HepG2 (cell line): ENCODE results near the gene UACA. TPM values are rescaled to one million over a fixed set of nuclear protein-coding genes. Genes with fewer than 3 reads are reported as not detected.

Experiments
- ATF7 ChIP-seq, 2 experiments: fragments of 450-650 bp in 1 of 2; sonication (generic) in 1 of 2; formaldehyde crosslinking in 1 of 2; IDR thresholded peaks; 2 replicates each; pipeline versions ENCODE4 v1.4.0 to v1.6.1; 2016 to 2020; ENCODE audit warnings: antibody characterized with exemption in 1 of 2, mild to moderate bottlenecking in 1 of 2, missing genetic modification reagents in 1 of 2
- CAMTA2 ChIP-seq: sonication (generic); formaldehyde crosslinking; IDR thresholded peaks from 2 replicates; pipeline ENCODE4 v1.4.0; 2020; ENCODE audit warnings: mild to moderate bottlenecking, missing genetic modification reagents, borderline replicate concordance
- ELF3 ChIP-seq: IDR thresholded peaks from 2 replicates; pipeline ENCODE4 v1.6.1; 2016; ENCODE audit warnings: missing genetic modification reagents, missing compliant biosample characterization
- FOXJ3 ChIP-seq: sonication (generic); formaldehyde crosslinking; IDR thresholded peaks from 2 replicates; pipeline ENCODE4 v1.4.0; 2020; ENCODE audit warnings: missing genetic modification reagents, mild to moderate bottlenecking, borderline replicate concordance
- HOXA5 ChIP-seq: sonication (generic); formaldehyde crosslinking; IDR thresholded peaks from 2 replicates; pipeline ENCODE4 v1.4.0; 2020; ENCODE audit warnings: missing genetic modification reagents
- KLF13 ChIP-seq: sonication (generic); formaldehyde crosslinking; IDR thresholded peaks from 2 replicates; pipeline ENCODE4 v1.4.0; 2020; ENCODE audit warnings: mild to moderate bottlenecking, missing genetic modification reagents
- MAFF ChIP-seq: IDR thresholded peaks from 2 replicates; pipeline ENCODE4 v1.6.1; 2011; ENCODE audit warnings: low read depth, low read length, improper control_type of control experiment
- MYNN ChIP-seq: sonication (generic); formaldehyde crosslinking; IDR thresholded peaks from 2 replicates; pipeline ENCODE4 v1.4.0; 2020; ENCODE audit warnings: mild to moderate bottlenecking, low read depth, missing genetic modification reagents
- RNF2 ChIP-seq: fragments of 450-650 bp; conservative IDR thresholded peaks from 2 replicates; pipeline ENCODE4 v1.6.1; 2016; ENCODE audit warnings: low read depth
- SP5 ChIP-seq: IDR thresholded peaks from 2 replicates; pipeline ENCODE4 v1.6.1; 2016; ENCODE audit warnings: low read depth, borderline replicate concordance
- SRSF4 ChIP-seq: fragments of 200-400 bp; formaldehyde crosslinking; IDR thresholded peaks from one replicate; pipeline ENCODE4 v1.6.1; 2018; ENCODE audit warnings: mild to moderate bottlenecking, low read depth, low read length, moderate library complexity; ENCODE audit not compliant: poor library complexity, severe bottlenecking
- STAT5B ChIP-seq: sonication (generic); formaldehyde crosslinking; IDR thresholded peaks from 2 replicates; pipeline ENCODE4 v1.4.0; 2020; ENCODE audit warnings: missing genetic modification reagents
- TCF12 ChIP-seq, 2 experiments: fragments of 450-650 bp in 1 of 2; sonication (generic) in 1 of 2; formaldehyde crosslinking in 1 of 2; IDR thresholded peaks; 2 replicates each; pipeline versions ENCODE4 v1.6.1 to v1.8.0; 2017 to 2022; ENCODE audit warnings: antibody characterized with exemption in 1 of 2, mild to moderate bottlenecking in 1 of 2, missing genetic modification reagents in 1 of 2, moderate library complexity in 1 of 2
- ZNF570 ChIP-seq: sonication (generic); formaldehyde crosslinking; IDR thresholded peaks from 2 replicates; pipeline ENCODE4 v1.4.0; 2020; ENCODE audit warnings: mild to moderate bottlenecking, missing genetic modification reagents, borderline replicate concordance
- ZSCAN12 ChIP-seq: sonication (generic); formaldehyde crosslinking; IDR thresholded peaks from 2 replicates; pipeline ENCODE4 v1.9.0; 2021; ENCODE audit warnings: mild to moderate bottlenecking, missing genetic modification reagents
- polyA plus RNA-seq, 8 experiments: library from polyadenylated mRNA; depleted of rRNA in 3 of 8; stranded (reverse) in 7 of 8; unstranded in 1 of 8; fragments of >200 nt; fragmentation: Illumina TruSeq in 4 of 8; extraction: Trizol in 4 of 8; gene quantifications; 2 replicates each; pipeline versions ENCODE4 v1.2.1 to v1.2.3, GENCODE V29; 2011 to 2016; ENCODE audit warnings: low read depth in 4 of 8, missing spikeins in 1 of 8, mixed read lengths in 1 of 8; ENCODE audit not compliant: insufficient read depth in 1 of 8
- total RNA-seq, 5 experiments: library from RNA; depleted of rRNA; stranded (reverse); fragments of >200 nt; fragmentation: Illumina TruSeq; extraction: Trizol; gene quantifications; 2 replicates each; pipeline ENCODE4 v1.2.3, GENCODE V29; 2016; ENCODE audit warnings: low read depth in 1 of 5
- TF ChIP-seq, protein P1 (sequence below): IDR thresholded peaks from 2 replicates; pipeline ENCODE4 v1.6.1; 2016; ENCODE audit warnings: low read depth
- TF ChIP-seq, protein P2 (sequence below): sonication (generic); formaldehyde crosslinking; IDR thresholded peaks from 2 replicates; pipeline ENCODE4 v1.5.0; 2020; ENCODE audit warnings: mild to moderate bottlenecking, missing genetic modification reagents
- TF ChIP-seq, protein P3 (sequence below): IDR thresholded peaks from 2 replicates; pipeline ENCODE4 v1.6.1; 2016; ENCODE audit warnings: missing biosample characterization, missing genetic modification reagents, low read depth
- TF ChIP-seq, protein P4 (sequence below): sonication (generic); formaldehyde crosslinking; IDR thresholded peaks from 2 replicates; pipeline ENCODE4 v1.4.0; 2020; ENCODE audit warnings: missing genetic modification reagents, mild to moderate bottlenecking, borderline replicate concordance

The UACA gene
- total and polyA plus RNA-seq, 2 of the 13 experiments (the other 11 are each of a cell fraction or from before 2014, with no cell fraction given), result 17.8 to 39.2 TPM

DNA sequence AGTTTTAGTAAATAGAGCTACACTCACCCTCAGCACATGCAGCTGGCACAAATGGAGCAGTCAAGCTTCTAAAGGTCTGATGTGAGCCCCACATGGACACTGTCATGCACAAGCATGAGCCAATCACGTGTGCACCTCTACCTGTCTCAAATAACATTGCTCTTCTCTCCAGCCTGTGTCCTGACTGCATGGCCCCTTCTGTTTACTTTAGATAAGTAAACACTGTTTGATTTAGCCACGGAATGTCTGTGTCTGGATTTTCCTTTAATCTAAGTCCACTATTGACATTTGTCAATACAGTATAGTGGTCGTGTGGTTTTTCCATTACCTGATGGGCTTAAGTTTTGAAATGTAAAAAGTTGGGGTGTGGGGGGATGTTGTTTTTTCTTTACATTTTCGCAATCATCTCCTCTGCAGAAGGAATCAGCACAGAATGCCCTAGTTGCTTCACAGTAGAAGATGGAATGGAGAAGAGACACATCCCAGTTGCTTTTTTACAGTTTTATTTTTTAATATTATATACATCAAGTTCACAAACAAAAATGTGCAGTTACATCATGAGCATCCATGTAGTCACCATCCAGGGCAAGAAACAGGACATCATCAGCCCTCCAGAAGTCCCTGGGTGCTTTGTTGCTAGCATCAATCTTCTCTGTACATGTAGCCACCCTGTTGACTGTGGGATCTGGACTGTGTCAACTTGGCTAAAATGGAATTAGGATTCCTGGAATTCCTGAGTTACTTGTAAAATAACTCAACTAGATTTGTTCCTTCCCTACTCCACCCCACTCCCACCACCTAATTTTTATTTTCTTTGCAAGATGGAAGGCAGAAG is 146.1 kb downstream of the UACA start (continued):
- peak; percentile 35; the same call in 1 of the 2 replicates for TF ChIP-seq ATF7 (IDR thresholded peaks at IDR 0.05)
- no peak for TF ChIP-seq ATF7 (CRISPR knock-in tag; IDR thresholded peaks at IDR 0.05)
- no peak for TF ChIP-seq MYNN (CRISPR knock-in tag)
- 0 out of 2 replicates have a peak, but pooled peaks have one; percentile 53 for TF ChIP-seq RNF2
- no peak for TF ChIP-seq SRSF4
- TF ChIP-seq STAT5B (CRISPR knock-in tag), result no peak
- TF ChIP-seq ZSCAN12 (CRISPR knock-in tag), result no peak
- peak; percentile 97; the same call in 1 of the 2 replicates for TF ChIP-seq FOXJ3
- TF ChIP-seq, protein P1, sequence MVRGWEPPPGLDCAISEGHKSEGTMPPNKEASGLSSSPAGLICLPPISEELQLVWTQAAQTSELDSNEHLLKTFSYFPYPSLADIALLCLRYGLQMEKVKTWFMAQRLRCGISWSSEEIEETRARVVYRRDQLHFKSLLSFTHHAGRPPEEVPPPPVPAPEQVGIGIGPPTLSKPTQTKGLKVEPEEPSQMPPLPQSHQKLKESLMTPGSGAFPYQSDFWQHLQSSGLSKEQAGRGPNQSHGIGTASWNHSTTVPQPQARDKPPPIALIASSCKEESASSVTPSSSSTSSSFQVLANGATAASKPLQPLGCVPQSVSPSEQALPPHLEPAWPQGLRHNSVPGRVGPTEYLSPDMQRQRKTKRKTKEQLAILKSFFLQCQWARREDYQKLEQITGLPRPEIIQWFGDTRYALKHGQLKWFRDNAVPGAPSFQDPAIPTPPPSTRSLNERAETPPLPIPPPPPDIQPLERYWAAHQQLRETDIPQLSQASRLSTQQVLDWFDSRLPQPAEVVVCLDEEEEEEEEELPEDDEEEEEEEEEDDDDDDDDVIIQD (CRISPR knock-in tag), result peak; percentile 56
- TF ChIP-seq HOXA5 (CRISPR knock-in tag), result peak; percentile 66
- TF ChIP-seq MAFF, result 0 out of 2 replicates have a peak, but pooled peaks have one; percentile 31
- peak; percentile 93 for TF ChIP-seq ELF3
- TF ChIP-seq ZNF570 (CRISPR knock-in tag), result no peak
- TF ChIP-seq, protein P2, sequence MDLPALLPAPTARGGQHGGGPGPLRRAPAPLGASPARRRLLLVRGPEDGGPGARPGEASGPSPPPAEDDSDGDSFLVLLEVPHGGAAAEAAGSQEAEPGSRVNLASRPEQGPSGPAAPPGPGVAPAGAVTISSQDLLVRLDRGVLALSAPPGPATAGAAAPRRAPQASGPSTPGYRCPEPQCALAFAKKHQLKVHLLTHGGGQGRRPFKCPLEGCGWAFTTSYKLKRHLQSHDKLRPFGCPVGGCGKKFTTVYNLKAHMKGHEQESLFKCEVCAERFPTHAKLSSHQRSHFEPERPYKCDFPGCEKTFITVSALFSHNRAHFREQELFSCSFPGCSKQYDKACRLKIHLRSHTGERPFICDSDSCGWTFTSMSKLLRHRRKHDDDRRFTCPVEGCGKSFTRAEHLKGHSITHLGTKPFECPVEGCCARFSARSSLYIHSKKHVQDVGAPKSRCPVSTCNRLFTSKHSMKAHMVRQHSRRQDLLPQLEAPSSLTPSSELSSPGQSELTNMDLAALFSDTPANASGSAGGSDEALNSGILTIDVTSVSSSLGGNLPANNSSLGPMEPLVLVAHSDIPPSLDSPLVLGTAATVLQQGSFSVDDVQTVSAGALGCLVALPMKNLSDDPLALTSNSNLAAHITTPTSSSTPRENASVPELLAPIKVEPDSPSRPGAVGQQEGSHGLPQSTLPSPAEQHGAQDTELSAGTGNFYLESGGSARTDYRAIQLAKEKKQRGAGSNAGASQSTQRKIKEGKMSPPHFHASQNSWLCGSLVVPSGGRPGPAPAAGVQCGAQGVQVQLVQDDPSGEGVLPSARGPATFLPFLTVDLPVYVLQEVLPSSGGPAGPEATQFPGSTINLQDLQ (CRISPR knock-in tag), result no peak
- TF ChIP-seq KLF13, result no peak
- peak; percentile 75; the same call in 1 of the 2 replicates for TF ChIP-seq SP5
- TF ChIP-seq, protein P3, sequence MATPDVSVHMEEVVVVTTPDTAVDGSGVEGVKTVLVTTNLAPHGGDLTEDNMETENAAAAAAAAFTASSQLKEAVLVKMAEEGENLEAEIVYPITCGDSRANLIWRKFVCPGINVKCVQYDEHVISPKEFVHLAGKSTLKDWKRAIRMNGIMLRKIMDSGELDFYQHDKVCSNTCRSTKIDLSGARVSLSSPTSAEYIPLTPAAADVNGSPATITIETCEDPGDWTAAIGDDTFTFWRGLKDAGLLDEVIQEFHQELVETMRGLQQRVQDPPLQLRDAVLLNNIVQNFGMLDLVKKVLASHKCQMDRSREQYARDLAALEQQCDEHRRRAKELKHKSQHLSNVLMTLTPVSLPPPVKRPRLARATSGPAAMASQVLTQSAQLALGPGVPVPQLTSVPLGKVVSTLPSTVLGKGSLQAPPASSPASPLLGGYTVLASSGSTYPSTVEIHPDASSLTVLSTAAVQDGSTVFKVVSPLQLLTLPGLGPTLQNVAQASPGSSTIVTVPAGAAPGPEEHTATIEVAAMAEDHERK (CRISPR knock-in tag), result no peak
- TF ChIP-seq, protein P4, sequence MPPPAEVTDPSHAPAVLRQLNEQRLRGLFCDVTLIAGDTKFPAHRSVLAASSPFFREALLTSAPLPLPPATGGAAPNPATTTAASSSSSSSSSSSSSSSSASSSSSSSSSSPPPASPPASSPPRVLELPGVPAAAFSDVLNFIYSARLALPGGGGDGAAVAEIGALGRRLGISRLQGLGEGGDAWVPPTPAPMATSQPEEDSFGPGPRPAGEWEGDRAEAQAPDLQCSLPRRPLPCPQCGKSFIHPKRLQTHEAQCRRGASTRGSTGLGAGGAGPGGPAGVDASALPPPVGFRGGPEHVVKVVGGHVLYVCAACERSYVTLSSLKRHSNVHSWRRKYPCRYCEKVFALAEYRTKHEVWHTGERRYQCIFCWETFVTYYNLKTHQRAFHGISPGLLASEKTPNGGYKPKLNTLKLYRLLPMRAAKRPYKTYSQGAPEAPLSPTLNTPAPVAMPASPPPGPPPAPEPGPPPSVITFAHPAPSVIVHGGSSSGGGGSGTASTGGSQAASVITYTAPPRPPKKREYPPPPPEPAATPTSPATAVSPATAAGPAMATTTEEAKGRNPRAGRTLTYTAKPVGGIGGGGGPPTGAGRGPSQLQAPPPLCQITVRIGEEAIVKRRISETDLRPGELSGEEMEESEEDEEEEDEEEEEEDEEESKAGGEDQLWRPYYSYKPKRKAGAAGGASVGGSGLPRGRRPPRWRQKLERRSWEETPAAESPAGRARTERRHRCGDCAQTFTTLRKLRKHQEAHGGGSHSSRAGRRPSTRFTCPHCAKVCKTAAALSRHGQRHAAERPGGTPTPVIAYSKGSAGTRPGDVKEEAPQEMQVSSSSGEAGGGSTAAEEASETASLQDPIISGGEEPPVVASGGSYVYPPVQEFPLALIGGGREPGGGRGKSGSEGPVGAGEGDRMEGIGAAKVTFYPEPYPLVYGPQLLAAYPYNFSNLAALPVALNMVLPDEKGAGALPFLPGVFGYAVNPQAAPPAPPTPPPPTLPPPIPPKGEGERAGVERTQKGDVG, result no peak
- TF ChIP-seq TCF12 (IDR thresholded peaks at IDR 0.05), result no peak
- peak; percentile 93 for TF ChIP-seq TCF12 (CRISPR knock-in tag; IDR thresholded peaks at IDR 0.05)
- TF ChIP-seq CAMTA2, result no peak
